GM19324 (cell line): Measurements from ENCODE around the gene NAA40.

ENCODE experiments used
- ATAC-seq: cut with Tn5 transposase; IDR thresholded peaks from one replicate; pipeline ENCODE4 v1.9.1; 2021; ENCODE audit warnings: mild to moderate bottlenecking, moderate library complexity; ENCODE audit not compliant: unreplicated experiment, low FRiP score

The NAA40 gene

DNA sequence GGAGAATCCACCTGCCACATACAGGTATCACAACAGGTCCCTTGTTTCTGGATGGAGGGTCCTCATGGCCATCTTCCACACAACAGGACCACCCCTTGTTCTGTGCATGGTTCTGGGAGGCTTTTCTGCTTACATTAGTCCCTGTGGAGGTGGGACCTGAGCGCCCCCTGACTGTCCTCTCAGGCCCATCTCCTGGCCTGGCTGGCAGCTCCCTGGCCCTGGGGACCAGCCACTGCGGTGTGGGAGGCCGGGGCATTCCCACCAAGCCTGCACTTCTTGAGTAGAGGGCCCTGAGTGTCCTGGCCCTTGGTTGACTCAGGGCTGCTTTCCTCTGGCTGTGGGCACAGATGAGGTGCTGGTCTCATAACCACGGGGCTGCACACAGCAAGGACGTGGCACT lies 40.6 kb downstream of the NAA40 start:
- no peak for ATAC-seq

DNA sequence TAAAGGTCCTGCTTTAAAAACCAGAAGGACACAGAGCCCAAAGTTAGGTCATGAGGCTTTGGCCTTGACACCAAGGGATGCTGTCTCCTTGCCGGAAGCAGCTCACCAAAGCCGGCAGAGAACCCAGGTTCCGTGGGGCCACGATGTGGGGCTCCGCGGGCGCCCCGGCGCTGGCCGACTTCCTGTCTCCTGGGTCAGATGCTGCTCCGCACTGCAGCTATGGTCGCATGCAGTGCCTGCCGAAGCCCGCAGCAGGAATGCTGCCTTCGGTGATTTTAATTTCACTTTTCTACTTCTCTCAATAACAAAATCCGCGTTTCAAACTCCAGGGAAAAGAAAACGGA lies 47.0 kb downstream of the NAA40 start:
- peak; percentile 52 for ATAC-seq

GRCh38 chr11:63986156-63986931 lies 47.5 kb downstream of the NAA40 start, which contains the start of gene OTUB1:
OTUB1 (plus strand) TSS chr11:63986438; CDS start chr11:63986457, 19 bp downstream.
- peak; percentile 77 for ATAC-seq

- no peak for ATAC-seq
Observed at GRCh38 chr11:63986932-63987513, 48.2 kb downstream of the NAA40 start.

DNA sequence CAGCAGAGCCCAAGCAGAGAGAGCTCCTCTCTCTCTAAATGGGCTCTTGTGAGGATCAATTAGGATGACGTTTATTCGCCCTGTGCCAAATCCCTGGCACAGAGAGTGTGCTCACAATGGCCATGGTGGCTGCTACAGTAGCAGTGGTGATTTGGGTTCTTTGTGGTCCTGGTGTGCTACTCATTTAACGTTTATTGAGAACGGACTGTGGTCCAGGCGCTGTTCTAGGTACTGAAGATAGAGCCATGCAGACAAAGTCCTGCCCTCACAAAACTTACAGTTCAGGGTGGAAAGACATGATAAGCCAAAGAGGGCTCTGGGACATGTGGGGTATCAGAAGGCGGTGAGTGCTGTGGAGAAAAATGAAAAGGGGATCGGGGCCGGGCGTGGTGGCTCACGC lies 52.8 kb downstream of the NAA40 start:
- no peak for ATAC-seq

DNA sequence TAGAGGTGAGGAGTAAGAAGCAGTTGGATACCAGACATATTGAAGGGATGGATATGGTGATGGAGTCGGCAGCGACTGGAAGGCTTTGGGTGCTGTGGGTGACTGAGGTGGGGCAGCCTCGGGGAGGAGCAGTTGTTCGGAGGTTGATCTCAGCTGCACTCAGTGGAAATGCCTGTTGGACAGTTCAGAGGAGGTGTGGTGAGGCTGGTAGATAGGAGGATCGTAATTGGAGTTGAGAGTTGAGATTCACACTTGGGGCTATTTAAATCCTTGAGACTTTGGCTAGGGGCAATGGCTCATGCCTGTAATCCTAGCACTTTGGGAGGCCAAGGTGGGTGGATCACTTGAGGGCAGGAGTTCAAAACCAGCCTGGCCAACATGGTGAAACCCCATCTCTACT lies 54.3 kb downstream of the NAA40 start:
- no peak for ATAC-seq

GRCh38 chr11:63993993-63994392 lies 55.2 kb downstream of the NAA40 start:
- no peak for ATAC-seq

DNA sequence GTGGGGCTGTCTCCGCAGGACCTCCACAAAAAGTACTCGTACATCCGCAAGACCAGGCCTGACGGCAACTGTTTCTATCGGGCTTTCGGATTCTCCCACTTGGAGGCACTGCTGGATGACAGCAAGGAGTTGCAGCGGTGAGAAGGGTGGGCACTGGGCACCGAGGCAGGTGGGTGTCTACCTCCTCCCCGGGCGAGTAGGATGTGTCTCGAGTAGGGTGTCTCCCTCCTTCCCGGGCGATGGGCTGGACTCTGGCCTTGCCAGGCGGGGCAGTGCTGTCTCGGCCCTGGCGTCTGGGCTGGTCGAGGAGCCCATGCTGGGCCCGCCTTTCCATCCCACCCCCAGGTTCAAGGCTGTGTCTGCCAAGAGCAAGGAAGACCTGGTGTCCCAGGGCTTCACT lies 57.7 kb downstream of the NAA40 start:
- no peak for ATAC-seq

DNA sequence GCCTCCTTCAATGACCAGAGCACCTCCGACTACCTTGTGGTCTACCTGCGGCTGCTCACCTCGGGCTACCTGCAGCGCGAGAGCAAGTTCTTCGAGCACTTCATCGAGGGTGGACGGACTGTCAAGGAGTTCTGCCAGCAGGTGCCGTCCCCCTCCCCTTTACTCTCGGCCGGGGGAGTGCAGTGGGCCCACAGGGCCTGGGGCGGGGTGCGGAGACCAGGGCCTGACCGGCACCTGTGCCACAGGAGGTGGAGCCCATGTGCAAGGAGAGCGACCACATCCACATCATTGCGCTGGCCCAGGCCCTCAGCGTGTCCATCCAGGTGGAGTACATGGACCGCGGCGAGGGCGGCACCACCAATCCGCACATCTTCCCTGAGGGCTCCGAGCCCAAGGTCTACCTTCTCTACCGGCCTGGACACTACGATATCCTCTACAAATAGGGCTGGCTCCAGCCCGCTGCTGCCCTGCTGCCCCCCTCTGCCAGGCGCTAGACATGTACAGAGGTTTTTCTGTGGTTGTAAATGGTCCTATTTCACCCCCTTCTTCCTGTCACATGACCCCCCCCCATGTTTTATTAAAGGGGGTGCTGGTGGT lies 58.4 kb downstream of the NAA40 start:
- ATAC-seq, result no peak

DNA sequence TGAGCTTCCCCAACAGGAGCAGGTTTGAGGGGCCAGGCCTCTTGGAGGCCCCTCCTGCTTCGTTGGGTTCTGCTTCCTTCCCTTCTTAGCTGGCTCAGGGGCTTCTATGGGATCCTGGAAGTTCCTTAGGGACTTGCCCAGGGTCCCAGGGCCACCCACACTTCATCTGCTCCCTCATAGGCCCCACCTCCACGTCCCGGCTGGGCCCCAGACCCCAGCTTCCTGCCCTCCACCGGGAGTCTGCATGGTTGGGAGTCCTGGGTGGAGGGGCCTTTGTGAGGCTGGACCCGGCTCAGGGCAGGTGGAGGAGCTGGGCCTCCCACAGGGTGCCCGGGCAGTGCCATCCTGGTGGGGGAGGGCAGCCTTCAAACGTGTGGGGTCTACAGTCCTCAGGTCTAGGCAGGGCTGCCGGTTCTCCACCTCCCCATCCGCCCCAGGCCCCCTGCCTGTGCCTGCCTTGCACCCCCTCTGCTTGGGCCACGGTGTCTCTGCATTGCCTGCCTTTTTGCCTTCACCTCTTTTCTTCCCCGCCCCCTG lies 59.1 kb downstream of the NAA40 start:
- no peak for ATAC-seq

DNA sequence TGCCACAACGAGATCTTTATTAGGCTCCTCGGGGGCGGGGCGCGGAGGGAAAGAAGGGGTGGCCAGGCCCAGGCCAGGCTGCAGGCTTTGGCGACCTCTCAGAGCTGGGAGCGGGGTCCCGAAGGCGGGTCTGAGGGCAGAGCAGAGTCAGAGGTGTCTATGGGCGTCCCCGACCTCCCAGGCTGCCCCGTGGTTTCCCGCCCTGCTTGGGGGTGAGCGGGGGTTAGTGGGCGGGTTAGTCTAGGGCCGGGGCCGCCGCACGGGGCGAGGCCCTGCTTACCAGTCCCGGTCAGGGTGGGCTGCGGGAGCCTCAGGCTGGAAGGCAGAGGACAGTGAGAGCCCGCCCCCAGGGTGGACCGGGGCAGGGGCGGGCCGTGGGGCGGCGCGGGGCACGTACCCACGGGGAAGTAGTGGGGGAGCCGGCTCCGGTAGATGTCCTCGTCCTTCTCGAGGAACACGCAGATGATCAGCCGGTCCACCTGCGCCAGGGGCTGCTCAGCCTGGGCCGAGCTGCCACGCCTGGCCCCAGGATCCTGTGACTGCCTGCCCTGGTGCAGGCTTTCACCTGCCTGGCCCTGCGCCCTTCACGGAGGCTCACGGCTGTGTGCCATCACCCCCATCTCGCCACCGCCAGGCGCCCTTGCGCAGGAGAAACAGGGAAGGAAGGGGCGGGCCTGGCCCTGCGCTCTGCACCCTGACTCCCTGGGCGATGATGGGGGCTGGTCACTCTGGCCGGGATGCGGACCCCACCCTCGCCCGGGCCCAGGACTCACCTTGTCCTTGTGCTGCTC lies 60.0 kb downstream of the NAA40 start:
- ATAC-seq, result no peak

DNA sequence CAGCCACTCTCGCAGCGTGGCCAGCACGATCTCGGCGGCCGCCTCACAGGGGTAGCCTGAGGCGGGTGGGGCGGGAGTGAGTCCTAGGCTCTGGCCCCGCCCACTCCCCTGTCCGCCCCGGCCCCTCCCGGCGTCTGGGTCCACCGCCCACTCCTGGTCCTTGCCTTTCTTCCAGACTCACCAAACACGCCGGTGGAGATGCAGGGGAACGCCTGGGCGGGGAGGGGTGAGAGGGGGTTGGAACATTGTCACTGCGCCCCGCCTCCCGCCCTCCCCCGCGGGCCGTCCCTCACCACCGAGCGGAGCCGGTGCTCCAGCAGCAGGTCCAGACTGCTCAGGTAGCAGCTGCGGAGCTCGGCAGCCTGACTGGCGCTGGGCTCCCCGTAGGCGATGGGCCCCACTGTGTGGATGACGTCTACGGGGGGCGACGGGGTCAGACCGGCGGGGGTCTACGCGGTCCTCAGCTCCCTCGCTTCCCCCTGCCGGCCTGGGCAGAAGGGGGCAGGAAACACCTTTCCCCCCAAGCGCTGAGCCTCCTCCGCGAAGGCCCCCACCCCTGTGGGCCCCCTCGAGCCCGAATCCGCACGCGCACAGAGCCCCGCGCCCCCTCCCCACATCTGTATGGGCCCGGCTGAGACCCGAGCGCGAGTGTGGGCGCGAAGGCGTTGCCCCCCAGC lies 60.7 kb downstream of the NAA40 start:
- ATAC-seq, result no peak

DNA sequence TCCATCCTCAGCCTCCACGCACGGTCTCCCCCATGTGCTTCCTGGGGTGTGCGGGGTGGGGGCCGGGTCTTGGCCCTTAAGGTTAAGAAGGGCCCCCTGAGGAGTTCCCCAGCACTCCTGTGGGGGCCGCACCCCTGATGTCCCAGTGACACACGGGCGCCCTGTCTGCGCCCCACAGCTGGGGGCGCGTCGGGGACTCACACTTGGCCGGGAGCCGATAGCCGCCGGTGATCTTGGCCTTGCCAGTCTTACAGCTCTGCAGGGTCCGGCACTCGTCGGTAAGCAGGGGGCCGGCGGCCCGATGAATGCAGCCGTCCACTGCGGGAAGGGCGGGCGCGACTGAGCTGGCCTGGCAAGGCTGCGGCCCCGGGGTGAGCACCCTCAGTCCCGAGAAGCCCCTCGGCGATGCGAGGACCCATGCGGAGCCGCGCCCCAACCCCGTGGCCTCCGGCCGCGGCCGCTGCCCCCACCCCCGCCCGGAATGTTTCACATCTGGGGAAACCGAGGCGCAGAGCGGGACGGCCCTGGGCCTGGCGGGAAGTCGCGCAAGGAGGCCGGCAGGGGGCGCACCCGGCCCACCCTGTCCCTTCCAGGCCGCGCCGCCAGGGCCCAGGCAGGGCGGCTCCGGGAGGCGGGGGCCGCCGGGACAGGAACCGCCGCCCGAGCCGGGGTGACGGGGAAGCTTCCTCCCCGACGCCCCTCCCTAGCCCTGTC lies 61.4 kb downstream of the NAA40 start:
- no peak for ATAC-seq

- no peak for ATAC-seq
Observed at GRCh38 chr11:64000740-64001483, 62.1 kb downstream of the NAA40 start.

- no peak for ATAC-seq
Observed at GRCh38 chr11:64001484-64002420, 63.0 kb downstream of the NAA40 start.

- no peak for ATAC-seq
Observed at GRCh38 chr11:64003807-64004589, 65.2 kb downstream of the NAA40 start.

- no peak for ATAC-seq
Observed at GRCh38 chr11:64004590-64004984, 65.8 kb downstream of the NAA40 start.
